Neural cell (in vitro differentiated cells): ENCODE data around the gene DDX39B. TPM values are rescaled to one million over a fixed set of nuclear protein-coding genes. Genes with fewer than 3 reads are reported as not detected.

Experiments
- H2AFZ ChIP-seq: fragments of 200-600, 300-800 bp; sonication (generic), shearing (Covaris generic); 2 replicates; pipeline ENCODE4 v1.6.0; 2014; ENCODE audit warnings: low read depth, mild to moderate bottlenecking, antibody characterized with exemption, low read length, moderate library complexity
- H3F3A ChIP-seq: fragments of 200-600 bp; shearing (Covaris generic); 2 replicates; pipeline ENCODE4 v1.6.1; 2016; ENCODE audit warnings: mild to moderate bottlenecking, moderate library complexity, mixed read lengths, antibody characterized with exemption, low read length; ENCODE audit not compliant: insufficient read depth, poor library complexity, severe bottlenecking
- H3K27ac ChIP-seq: fragments of 200-600, 300-800 bp; sonication (generic), shearing (Covaris generic); 2 replicates; pipeline ENCODE4 v1.5.1; 2014; ENCODE audit warnings: mild to moderate bottlenecking, low read length, moderate library complexity
- H3K27me3 ChIP-seq: fragments of 300-800, 200-600 bp; sonication (generic), shearing (Covaris generic); 2 replicates; pipeline ENCODE4 v1.6.0; 2014; ENCODE audit warnings: mild to moderate bottlenecking, low read depth, low read length, moderate library complexity; ENCODE audit not compliant: insufficient read depth
- H3K36me3 ChIP-seq: fragments of 300-800, 200-600 bp; sonication (generic), shearing (Covaris generic); 2 replicates; pipeline ENCODE4 v1.5.1; 2014; ENCODE audit warnings: mild to moderate bottlenecking, antibody characterized with exemption, low read length, moderate library complexity; ENCODE audit not compliant: insufficient read depth
- H3K4me2 ChIP-seq: fragments of 300-800, 200-600 bp; sonication (generic), shearing (Covaris generic); 2 replicates; pipeline ENCODE4 v1.6.0; 2014; ENCODE audit warnings: mild to moderate bottlenecking, low read length
- H3K4me3 ChIP-seq: fragments of 300-800, 200-600 bp; sonication (generic), shearing (Covaris generic); 2 replicates; pipeline ENCODE4 v1.5.1; 2014; ENCODE audit warnings: mild to moderate bottlenecking, low read length, moderate library complexity
- H3K79me2 ChIP-seq: fragments of 200-600 bp; shearing (Covaris generic); replicated peaks from 2 replicates; pipeline ENCODE4 v1.6.0; 2014; ENCODE audit warnings: mild to moderate bottlenecking, low read length, moderate library complexity; ENCODE audit not compliant: insufficient read depth
- H3K9ac ChIP-seq: fragments of 300-800, 200-600 bp; sonication (generic), shearing (Covaris generic); 2 replicates; pipeline ENCODE4 v1.6.1; 2016; ENCODE audit warnings: mild to moderate bottlenecking, low read length, mixed read lengths
- H3K9me2 ChIP-seq: fragments of 200-600 bp; shearing (Covaris generic); 2 replicates; pipeline ENCODE4 v1.6.1; 2016; ENCODE audit warnings: mild to moderate bottlenecking, low read length, mixed read lengths; ENCODE audit not compliant: insufficient read depth
- H3K9me3 ChIP-seq: fragments of 200-600, 300-800 bp; sonication (generic), shearing (Covaris generic); 2 replicates; pipeline ENCODE4 v1.6.1; 2016; ENCODE audit warnings: mild to moderate bottlenecking, mixed run types, low read length, moderate library complexity, mixed read lengths
- H4K20me1 ChIP-seq: fragments of 200-600 bp; shearing (Covaris generic); 2 replicates; pipeline ENCODE4 v1.6.1; 2016; ENCODE audit warnings: mild to moderate bottlenecking, mixed run types; ENCODE audit not compliant: insufficient read depth
- CTCF ChIP-seq: fragments of 450-650 bp; IDR thresholded peaks from 2 replicates; pipeline ENCODE4 v1.5.1; 2014; ENCODE audit warnings: antibody characterized with exemption, mild to moderate bottlenecking, moderate library complexity; ENCODE audit not compliant: poor library complexity, severe bottlenecking
- EP300 ChIP-seq: fragments of 450-650 bp; conservative IDR thresholded peaks from 2 replicates; pipeline ENCODE4 v1.6.1; 2014; ENCODE audit warnings: antibody characterized with exemption, mild to moderate bottlenecking, moderate library complexity; ENCODE audit not compliant: poor library complexity, severe bottlenecking
- EZH2 ChIP-seq: fragments of 200-600, 300-800 bp; shearing (Covaris generic), sonication (generic); IDR thresholded peaks from 2 replicates; pipeline ENCODE4 v1.6.1; 2014; ENCODE audit warnings: antibody characterized with exemption, low read length, borderline replicate concordance, mild to moderate bottlenecking; ENCODE audit not compliant: insufficient read depth, poor library complexity, severe bottlenecking
- MXI1 ChIP-seq: fragments of 450-650 bp; conservative IDR thresholded peaks from 2 replicates; pipeline ENCODE4 v1.6.1; 2014; ENCODE audit warnings: antibody characterized with exemption, mild to moderate bottlenecking; ENCODE audit not compliant: poor library complexity, severe bottlenecking
- POLR2AphosphoS5 ChIP-seq: IDR thresholded peaks from 2 replicates; pipeline ENCODE4 v1.6.1; 2012
- RAD21 ChIP-seq: fragments of 450-650 bp; conservative IDR thresholded peaks from 2 replicates; pipeline ENCODE4 v1.6.1; 2014; ENCODE audit warnings: antibody characterized with exemption, mild to moderate bottlenecking, moderate library complexity
- SMC3 ChIP-seq: fragments of 450-650 bp; conservative IDR thresholded peaks from 2 replicates; pipeline ENCODE4 v1.6.1; 2014; ENCODE audit warnings: antibody characterized with exemption, mild to moderate bottlenecking, moderate library complexity; ENCODE audit not compliant: poor library complexity
- TAF1 ChIP-seq: IDR thresholded peaks from 2 replicates; pipeline ENCODE4 v1.6.1; 2012; ENCODE audit warnings: low read depth
- polyA plus RNA-seq: library from polyadenylated mRNA; depleted of rRNA; stranded (reverse); fragments of >200 nt; gene quantifications from 2 replicates; pipeline ENCODE4 v1.2.3, GENCODE V29; 2014
- TF ChIP-seq, protein P1 (sequence below): IDR thresholded peaks from 2 replicates; pipeline ENCODE4 v1.6.1; 2012; ENCODE audit warnings: borderline replicate concordance

DDX39B gene
- polyA plus RNA-seq, 1 donor from 2014 or later = 313 TPM

DNA sequence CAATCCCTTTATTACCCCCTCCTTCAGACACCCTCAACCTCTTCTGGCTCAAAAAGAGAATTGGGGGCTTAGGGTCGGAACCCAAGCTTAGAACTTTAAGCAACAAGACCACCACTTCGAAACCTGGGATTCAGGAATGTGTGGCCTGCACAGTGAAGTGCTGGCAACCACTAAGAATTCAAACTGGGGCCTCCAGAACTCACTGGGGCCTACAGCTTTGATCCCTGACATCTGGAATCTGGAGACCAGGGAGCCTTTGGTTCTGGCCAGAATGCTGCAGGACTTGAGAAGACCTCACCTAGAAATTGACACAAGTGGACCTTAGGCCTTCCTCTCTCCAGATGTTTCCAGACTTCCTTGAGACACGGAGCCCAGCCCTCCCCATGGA is 35.8 kb upstream of the DDX39B start:
- Histone ChIP-seq H3K4me3 (no peak overlapping the region), H3K27me3 (peaks cover 14% of the 10 kb centered on the region)
- TF ChIP-seq, protein P1, sequence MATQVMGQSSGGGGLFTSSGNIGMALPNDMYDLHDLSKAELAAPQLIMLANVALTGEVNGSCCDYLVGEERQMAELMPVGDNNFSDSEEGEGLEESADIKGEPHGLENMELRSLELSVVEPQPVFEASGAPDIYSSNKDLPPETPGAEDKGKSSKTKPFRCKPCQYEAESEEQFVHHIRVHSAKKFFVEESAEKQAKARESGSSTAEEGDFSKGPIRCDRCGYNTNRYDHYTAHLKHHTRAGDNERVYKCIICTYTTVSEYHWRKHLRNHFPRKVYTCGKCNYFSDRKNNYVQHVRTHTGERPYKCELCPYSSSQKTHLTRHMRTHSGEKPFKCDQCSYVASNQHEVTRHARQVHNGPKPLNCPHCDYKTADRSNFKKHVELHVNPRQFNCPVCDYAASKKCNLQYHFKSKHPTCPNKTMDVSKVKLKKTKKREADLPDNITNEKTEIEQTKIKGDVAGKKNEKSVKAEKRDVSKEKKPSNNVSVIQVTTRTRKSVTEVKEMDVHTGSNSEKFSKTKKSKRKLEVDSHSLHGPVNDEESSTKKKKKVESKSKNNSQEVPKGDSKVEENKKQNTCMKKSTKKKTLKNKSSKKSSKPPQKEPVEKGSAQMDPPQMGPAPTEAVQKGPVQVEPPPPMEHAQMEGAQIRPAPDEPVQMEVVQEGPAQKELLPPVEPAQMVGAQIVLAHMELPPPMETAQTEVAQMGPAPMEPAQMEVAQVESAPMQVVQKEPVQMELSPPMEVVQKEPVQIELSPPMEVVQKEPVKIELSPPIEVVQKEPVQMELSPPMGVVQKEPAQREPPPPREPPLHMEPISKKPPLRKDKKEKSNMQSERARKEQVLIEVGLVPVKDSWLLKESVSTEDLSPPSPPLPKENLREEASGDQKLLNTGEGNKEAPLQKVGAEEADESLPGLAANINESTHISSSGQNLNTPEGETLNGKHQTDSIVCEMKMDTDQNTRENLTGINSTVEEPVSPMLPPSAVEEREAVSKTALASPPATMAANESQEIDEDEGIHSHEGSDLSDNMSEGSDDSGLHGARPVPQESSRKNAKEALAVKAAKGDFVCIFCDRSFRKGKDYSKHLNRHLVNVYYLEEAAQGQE = no peak
- no peak for TF ChIP-seq SMC3

GRCh38 chr6:31576897-31577578 is 35.2 kb upstream of the DDX39B start:
- no peak overlapping the region for H3K4me3 ChIP-seq
- no peak overlapping the region for H3K27ac ChIP-seq
- H2AFZ ChIP-seq = no peak overlapping the region
- H4K20me1 ChIP-seq = no peaks in the 10 kb centered on the region
- no peaks in the 10 kb centered on the region for H3K9me2 ChIP-seq
- no peaks in the 10 kb centered on the region for H3K9me3 ChIP-seq
- H3K36me3 ChIP-seq = no peaks in the 10 kb centered on the region
- no peaks in the 10 kb centered on the region for H3K79me2 ChIP-seq
- TF ChIP-seq TAF1 = no peak
- no peak for TF ChIP-seq EP300
- TF ChIP-seq POLR2AphosphoS5 = no peak
- no peak for TF ChIP-seq RAD21
- no peak for TF ChIP-seq MXI1
- TF ChIP-seq SMC3 = no peak
- TF ChIP-seq, protein P1 = no peak
- TF ChIP-seq EZH2 = no peak
- no peak for TF ChIP-seq CTCF
- no peak overlapping the region for H3K4me2 ChIP-seq
- no peak overlapping the region for H3K9ac ChIP-seq
- H3F3A ChIP-seq = no peaks in the 10 kb centered on the region
- peaks cover 12% of the 10 kb centered on the region for H3K27me3 ChIP-seq

More for the DNA sequence above, 35.8 kb upstream of the DDX39B start:
- no peak overlapping the region for H3K9ac ChIP-seq
- no peaks in the 10 kb centered on the region for H3K9me2 ChIP-seq
- H3F3A ChIP-seq = no peaks in the 10 kb centered on the region
- H3K27ac ChIP-seq = no peak overlapping the region
- no peak overlapping the region for H2AFZ ChIP-seq
- no peaks in the 10 kb centered on the region for H3K79me2 ChIP-seq
- no peaks in the 10 kb centered on the region for H4K20me1 ChIP-seq
- H3K9me3 ChIP-seq = no peaks in the 10 kb centered on the region
- no peak overlapping the region for H3K4me2 ChIP-seq
- H3K36me3 ChIP-seq = no peaks in the 10 kb centered on the region
